CD14-positive monocyte (primary cell): Measurements from ENCODE around the gene PCDH8. TPM values are rescaled to one million over a fixed set of nuclear protein-coding genes. Genes with fewer than 3 reads are reported as not detected.

Experiments used
- DNase-seq, 3 donors: peaks; one replicate each; pipeline ENCODE4 v3.0.0-alpha.2; 2011 to 2022
- H2AFZ ChIP-seq: 2 replicates; pipeline ENCODE4 v1.6.0; 2012; ENCODE audit warnings: mild to moderate bottlenecking, low read depth, low read length, inconsistent platforms; ENCODE audit not compliant: insufficient read depth, poor library complexity, severe bottlenecking
- H3K27ac ChIP-seq, 2 donors: 1 replicate in 1 of 2; 2 replicates in 1 of 2; pipeline ENCODE4 v1.5.1; 2012 to 2013; ENCODE audit warnings: low read length in 2 of 2, control low read depth in 1 of 2, inconsistent platforms in 1 of 2, low read depth in 1 of 2, mild to moderate bottlenecking in 1 of 2
- H3K27me3 ChIP-seq, 2 donors: one replicate each; pipeline versions ENCODE4 v1.6.0 to v1.6.1; 2011 to 2013; ENCODE audit warnings: low read length in 2 of 2; ENCODE audit not compliant: control insufficient read depth in 2 of 2, insufficient read depth in 2 of 2
- H3K36me3 ChIP-seq, 2 donors: replicated peaks in 1 of 2; 1 replicate in 1 of 2; 2 replicates in 1 of 2; pipeline versions ENCODE4 v1.5.1 to v1.6.1; 2012 to 2013; ENCODE audit warnings: low read length in 2 of 2, control low read depth in 1 of 2, inconsistent platforms in 1 of 2, mild to moderate bottlenecking in 1 of 2; ENCODE audit not compliant: insufficient read depth in 2 of 2, control insufficient read depth in 1 of 2
- H3K4me1 ChIP-seq, 2 donors: 1 replicate in 1 of 2; 2 replicates in 1 of 2; pipeline versions ENCODE4 v1.5.1 to v1.6.1; 2012 to 2013; ENCODE audit warnings: low read length in 2 of 2, control low read depth in 1 of 2, inconsistent platforms in 1 of 2, mild to moderate bottlenecking in 1 of 2, moderate library complexity in 1 of 2; ENCODE audit not compliant: insufficient read depth in 2 of 2, control insufficient read depth in 1 of 2
- H3K4me2 ChIP-seq: replicated peaks from 2 replicates; pipeline ENCODE3; 2012; ENCODE audit warnings: low read length, moderate library complexity, mild to moderate bottlenecking; ENCODE audit not compliant: poor library complexity, severe bottlenecking; ENCODE audit errors: extremely low read depth
- H3K4me3 ChIP-seq, 3 experiments: fragments of 200-600 bp in 1 of 3; sonication (generic) in 1 of 3; replicated peaks in 1 of 3; 1 replicate in 2 of 3; 2 replicates in 1 of 3; pipeline ENCODE4 v1.5.1; 2011 to 2013; ENCODE audit warnings: low read length in 3 of 3, mild to moderate bottlenecking in 3 of 3, control low read depth in 2 of 3, low read depth in 2 of 3, inconsistent platforms in 1 of 3, moderate library complexity in 1 of 3
- H3K79me2 ChIP-seq: 2 replicates; pipeline ENCODE4 v1.6.0; 2012; ENCODE audit warnings: mild to moderate bottlenecking, control low read depth, inconsistent platforms, low read length, moderate library complexity; ENCODE audit not compliant: insufficient read depth
- H3K9ac ChIP-seq: 2 replicates; pipeline ENCODE4 v1.6.0; 2017; ENCODE audit warnings: low read length, mild to moderate bottlenecking; ENCODE audit not compliant: insufficient read depth, poor library complexity, severe bottlenecking
- H3K9me3 ChIP-seq, 2 donors: replicated peaks in 1 of 2; 1 replicate in 1 of 2; 2 replicates in 1 of 2; pipeline versions ENCODE4 v1.5.1 to v1.6.1; 2012 to 2013; ENCODE audit warnings: low read length in 2 of 2, control low read depth in 1 of 2; ENCODE audit not compliant: control insufficient read depth in 1 of 2, insufficient read depth in 1 of 2
- H4K20me1 ChIP-seq: 2 replicates; pipeline ENCODE4 v1.6.0; 2012; ENCODE audit warnings: mild to moderate bottlenecking, low read length, control low read depth, moderate library complexity; ENCODE audit not compliant: insufficient read depth
- H3K27ac Mint-ChIP-seq, 7 donors: one replicate each; pipeline ENCODE4 v1.8.0; 2020; ENCODE audit warnings: mild to moderate bottlenecking in 7 of 7, mixed read lengths in 7 of 7, moderate library complexity in 6 of 7, inconsistent platforms in 2 of 7
- H3K27me3 Mint-ChIP-seq, 3 donors: one replicate each; pipeline ENCODE4 v1.8.0; 2021 to 2022; ENCODE audit warnings: low read depth in 3 of 3, mild to moderate bottlenecking in 3 of 3, mixed read lengths in 3 of 3, moderate library complexity in 3 of 3, inconsistent platforms in 1 of 3
- H3K36me3 Mint-ChIP-seq, 2 donors: one replicate each; pipeline ENCODE4 v1.8.0; 2020; ENCODE audit warnings: mixed read lengths in 2 of 2, inconsistent platforms in 1 of 2, mild to moderate bottlenecking in 1 of 2
- H3K4me1 Mint-ChIP-seq: one replicate; pipeline ENCODE4 v1.8.0; 2020; ENCODE audit warnings: mild to moderate bottlenecking, mixed read lengths
- H3K4me3 Mint-ChIP-seq, 2 donors: one replicate each; pipeline ENCODE4 v1.8.0; 2020; ENCODE audit warnings: mild to moderate bottlenecking in 2 of 2, mixed read lengths in 2 of 2, moderate library complexity in 1 of 2
- H3K9me3 Mint-ChIP-seq, 7 donors: one replicate each; pipeline ENCODE4 v1.8.0; 2020 to 2022; ENCODE audit warnings: mixed read lengths in 7 of 7, mild to moderate bottlenecking in 6 of 7, moderate library complexity in 6 of 7, inconsistent platforms in 2 of 7
- CTCF ChIP-seq: fragments of 200-600 bp; IDR thresholded peaks from one replicate; pipeline ENCODE4 v1.8.0; 2022; ENCODE audit warnings: antibody characterized with exemption, mild to moderate bottlenecking
- WGBS: methylation state at CpG from one replicate; pipeline ENCODE4 v1.1.5; 2013; ENCODE audit warnings: missing lambda C conversion rate; ENCODE audit not compliant: insufficient coverage; 5-methylcytosine and 5-hydroxymethylcytosine counted together
- intact Hi-C, 2 donors: fragments of 100-400 bp; cut with micrococcal nuclease; formaldehyde crosslinking; loops; one replicate each; pipeline versions ENCODE4 v1.15.0 to v1.15.1; 2023
- polyA plus RNA-seq, 3 donors: library from polyadenylated mRNA; depleted of rRNA in 1 of 3; unstranded in 2 of 3; stranded (reverse) in 1 of 3; fragments of 300-500 nt in 2 of 3; fragments of >200 nt in 1 of 3; fragmentation: Illumina TruSeq in 2 of 3; gene quantifications; 1 replicate in 2 of 3; 2 replicates in 1 of 3; pipeline ENCODE4 v1.2.3, GENCODE V29; 2012 to 2021

Gene PCDH8
- polyA plus RNA-seq, 3 donors, result not detected

- Mint-ChIP-seq H3K36me3 (no peaks in the 10 kb centered on the region), H3K4me1 (no peaks in the 10 kb centered on the region), H3K27me3 (peaks cover 0 to 8% (median 5%) of the 10 kb centered on the region in 3 donors), H3K27ac (no peak overlapping the region), H3K9me3 (peaks cover 0 to 8% (median 0%) of the 10 kb centered on the region in 7 donors), H3K4me3 (no peak overlapping the region)
- H3K79me2 ChIP-seq, result no peaks in the 10 kb centered on the region
- H3K9me3 ChIP-seq, result no peaks in the 10 kb centered on the region
- H2AFZ ChIP-seq, result no peak overlapping the region
- intact Hi-C loops, result no loop called here
- no peaks in the 10 kb centered on the region for H3K36me3 ChIP-seq
- TF ChIP-seq CTCF, result no peak
- no peaks in the 10 kb centered on the region for H3K4me1 ChIP-seq
- H4K20me1 ChIP-seq, result no peaks in the 10 kb centered on the region
- H3K27me3 ChIP-seq, result no peaks in the 10 kb centered on the region
- DNase-seq, result no peak
- WGBS, result 100% methylated on average over 2 of the region's 7 CpGs
- H3K9ac ChIP-seq, result no peak overlapping the region
- H3K4me3 ChIP-seq, result no peak overlapping the region
- no peak overlapping the region for H3K27ac ChIP-seq
- no peak overlapping the region for H3K4me2 ChIP-seq
These were observed 36.1 kb upstream of the PCDH8 start for GRCh38 chr13:52884429-52885010.

GRCh38 chr13:52882785-52883184, 34.3 kb upstream of the PCDH8 start:
- TF ChIP-seq CTCF, result no peak
- no peak overlapping the region for H3K27ac ChIP-seq
- H3K9ac ChIP-seq, result no peak overlapping the region
- peaks cover 0 to 8% (median 5%) of the 10 kb centered on the region in 3 donors for H3K27me3 Mint-ChIP-seq
- intact Hi-C loops, result no loop called here
- H3K79me2 ChIP-seq, result no peaks in the 10 kb centered on the region
- H3K27ac Mint-ChIP-seq, result no peak overlapping the region
- H3K9me3 Mint-ChIP-seq, result peaks cover 0 to 9% (median 0%) of the 10 kb centered on the region in 7 donors
- H3K4me1 ChIP-seq, result no peaks in the 10 kb centered on the region
- H3K4me3 Mint-ChIP-seq, result no peak overlapping the region
- no peak overlapping the region for H2AFZ ChIP-seq
- H3K36me3 ChIP-seq, result no peaks in the 10 kb centered on the region
- no peaks in the 10 kb centered on the region for H3K36me3 Mint-ChIP-seq
- no peaks in the 10 kb centered on the region for H3K4me1 Mint-ChIP-seq
- H3K4me2 ChIP-seq, result no peak overlapping the region
- H3K4me3 ChIP-seq, result no peak overlapping the region
- no peak for DNase-seq
- H3K27me3 ChIP-seq, result no peaks in the 10 kb centered on the region
- no peaks in the 10 kb centered on the region for H3K9me3 ChIP-seq
- H4K20me1 ChIP-seq, result no peaks in the 10 kb centered on the region
- 93% methylated on average over 2 of the region's 2 CpGs for whole genome bisulfite sequencing
